Naive thymus-derived CD8-positive, alpha-beta T cell (primary cell): ENCODE measurements around the gene GGT6. TPM values are rescaled to one million over a fixed set of nuclear protein-coding genes. Genes with fewer than 3 reads are reported as not detected.
A peak's percentile ranks its signal among the peaks of the same experiment; 100 is the strongest.

Source experiments
- ATAC-seq, 2 donors: fragments of 150-1000 bp; cut with Tn5 transposase in 1 of 2; sonication (Bioruptor Pico), chemical (Tn5 transposase) in 1 of 2; 1 replicate in 1 of 2; 2 replicates in 1 of 2; pipeline ENCODE4 v1.10.0; 2021; ENCODE audit warnings: mild to moderate bottlenecking in 2 of 2, moderate library complexity in 2 of 2
- POLR2A ChIA-PET: fragments of 350-600 bp; sonication (Branson Sonifier 250); formaldehyde crosslinking; loops from one replicate; lab custom pipeline; 2021; ENCODE audit warnings: antibody characterized with exemption; lab: Charles Lee
- DNase-seq, 10 donors: peaks; one replicate each; pipeline versions ENCODE4 v3.0.0 to v3.0.0-alpha.2; 2020 to 2022
- H3K27ac Mint-ChIP-seq, 10 donors: one replicate each; pipeline ENCODE4 v1.8.0; 2020 to 2022; ENCODE audit warnings: mild to moderate bottlenecking in 10 of 10, mixed read lengths in 10 of 10, moderate library complexity in 4 of 10, inconsistent platforms in 1 of 10
- H3K27me3 Mint-ChIP-seq, 5 donors: one replicate each; pipeline ENCODE4 v1.8.0; 2021 to 2022; ENCODE audit warnings: mixed read lengths in 5 of 5
- H3K36me3 Mint-ChIP-seq, 3 donors: one replicate each; pipeline ENCODE4 v1.8.0; 2020 to 2022; ENCODE audit warnings: mixed read lengths in 3 of 3, mild to moderate bottlenecking in 2 of 3, inconsistent platforms in 1 of 3
- H3K4me1 Mint-ChIP-seq, 4 donors: one replicate each; pipeline ENCODE4 v1.8.0; 2021 to 2022; ENCODE audit warnings: mixed read lengths in 4 of 4
- H3K4me3 Mint-ChIP-seq, 10 donors: one replicate each; pipeline ENCODE4 v1.8.0; 2020 to 2022; ENCODE audit warnings: mild to moderate bottlenecking in 10 of 10, mixed read lengths in 10 of 10, moderate library complexity in 6 of 10, inconsistent platforms in 1 of 10
- H3K9me3 Mint-ChIP-seq, 9 donors: one replicate each; pipeline ENCODE4 v1.8.0; 2020 to 2022; ENCODE audit warnings: mixed read lengths in 9 of 9, mild to moderate bottlenecking in 3 of 9, inconsistent platforms in 1 of 9, moderate library complexity in 1 of 9
- polyA plus RNA-seq, 3 donors: library from polyadenylated mRNA; unstranded; fragments of 300-500 nt; fragmentation: Illumina TruSeq; gene quantifications; one replicate each; pipeline ENCODE4 v1.2.3, GENCODE V29; 2021
- total RNA-seq, 8 experiments: library from RNA in 2 of 8; stranded (reverse) in 2 of 8; gene quantifications; one replicate each; pipeline ENCODE4 v1.2.3 and lab custom pipeline; 2021 to 2026

The GGT6 gene
- total and polyA plus RNA-seq, 5 experiments from 2014 or later: not detected

DNA sequence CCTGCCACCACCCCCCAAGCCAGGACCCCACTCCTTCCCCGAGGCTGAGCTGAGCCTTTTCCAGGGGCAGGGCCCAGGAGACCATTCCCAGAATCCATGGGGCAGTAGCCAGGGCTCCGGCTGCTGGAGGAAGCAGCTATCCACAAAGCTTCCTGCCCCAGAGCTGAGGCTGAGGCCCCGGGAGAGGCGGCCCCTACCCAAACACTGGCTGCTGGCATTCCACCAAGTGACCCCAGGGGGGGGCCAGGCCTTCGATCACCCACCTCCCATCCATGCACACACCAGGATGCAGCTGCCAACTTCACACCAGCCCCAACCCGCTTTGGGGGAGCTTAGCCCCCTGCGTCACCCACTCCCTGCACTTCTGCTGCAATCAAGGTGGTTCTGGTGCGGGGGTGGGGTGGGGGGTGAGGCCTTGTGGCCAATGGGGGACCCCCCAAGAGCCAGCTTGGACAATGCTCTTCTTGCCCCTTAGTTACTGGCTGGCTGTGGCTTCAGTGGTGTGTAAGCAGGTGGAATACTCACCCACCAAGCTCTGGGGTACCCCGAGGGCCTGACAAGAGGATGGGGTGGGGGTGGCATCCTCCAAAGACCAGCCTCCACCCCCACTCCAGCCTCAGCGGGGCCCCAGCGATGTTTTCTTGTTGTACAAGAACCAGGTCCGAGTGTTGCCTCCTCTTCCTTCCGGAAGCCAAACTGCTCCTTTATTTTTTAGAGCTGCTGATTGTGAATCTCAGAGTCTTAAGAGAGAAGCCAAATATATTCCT lies 22.0 kb downstream of the GGT6 start:
- DNase-seq (peak in 1 of 10 donors; percentile 55), ATAC-seq (no peak)
- Mint-ChIP-seq H3K27me3 (peaks cover 0 to under 1% (median 0%) of the 10 kb centered on the region in 5 donors), H3K9me3 (no peaks in the 10 kb centered on the region), H3K4me3 (no peak overlapping the region), H3K4me1 (peaks cover 0 to 8% (median 7%) of the 10 kb centered on the region in 4 donors), H3K36me3 (peaks cover 0 to 32% (median 2%) of the 10 kb centered on the region in 3 donors), H3K27ac (no peak overlapping the region)
- POLR2A ChIA-PET: no interaction called here

DNA sequence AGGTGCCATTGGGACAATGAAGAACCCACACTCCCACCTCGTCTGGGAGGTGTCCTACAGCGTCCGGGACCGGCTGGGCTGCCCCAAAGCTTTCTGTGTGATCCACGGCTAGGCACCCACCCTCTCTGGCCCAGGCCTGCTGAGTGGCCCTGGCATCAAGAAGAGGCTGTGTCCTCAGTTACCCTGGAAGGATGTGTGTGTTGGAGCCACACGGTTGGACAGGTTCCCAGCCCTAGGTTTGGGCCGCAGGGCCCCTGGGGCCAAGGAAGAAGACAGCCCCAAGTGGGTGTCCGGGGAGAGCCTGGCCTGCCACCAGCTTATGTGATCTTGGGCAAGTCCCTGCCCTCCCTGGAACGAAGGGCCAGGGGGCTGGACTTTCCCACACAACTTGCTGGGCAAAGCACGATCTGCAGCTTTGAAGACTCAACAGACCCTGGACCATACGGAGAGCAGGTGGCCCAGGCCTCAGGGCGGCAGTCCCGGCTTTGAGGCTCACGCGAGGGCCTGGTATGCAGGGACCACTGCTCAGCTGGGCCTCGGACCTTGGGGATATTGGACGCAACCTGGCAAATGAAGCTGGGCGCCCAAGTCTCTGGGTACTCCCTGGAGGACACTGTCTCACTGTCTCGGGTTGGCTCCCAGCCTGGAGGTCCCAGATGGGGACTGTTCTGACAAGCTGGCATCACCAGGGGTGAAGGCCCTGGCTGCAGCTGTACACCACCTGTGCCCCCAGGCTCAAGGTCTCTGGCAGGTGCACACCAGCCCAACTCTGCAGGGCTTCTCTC lies 22.7 kb downstream of the GGT6 start:
- POLR2A ChIA-PET: interaction anchor here (0.8 kb wide), 1 partner anchor 18 kb away, joined by 3 read pairs; no protein-coding TSS in a partner anchor
- H3K4me1 Mint-ChIP-seq: peaks cover 0 to 12% (median 11%) of the 10 kb centered on the region in 4 donors
- no peaks in the 10 kb centered on the region for H3K9me3 Mint-ChIP-seq
- ATAC-seq (no peak), DNase-seq (peak in 1 of 10 donors; percentile 56)
- H3K36me3 Mint-ChIP-seq: peaks cover 0 to 28% (median 2%) of the 10 kb centered on the region in 3 donors
- H3K4me3 Mint-ChIP-seq: no peak overlapping the region
- peaks cover 0 to 3% (median 0%) of the 10 kb centered on the region in 5 donors for H3K27me3 Mint-ChIP-seq
- no peak overlapping the region for H3K27ac Mint-ChIP-seq

DNA sequence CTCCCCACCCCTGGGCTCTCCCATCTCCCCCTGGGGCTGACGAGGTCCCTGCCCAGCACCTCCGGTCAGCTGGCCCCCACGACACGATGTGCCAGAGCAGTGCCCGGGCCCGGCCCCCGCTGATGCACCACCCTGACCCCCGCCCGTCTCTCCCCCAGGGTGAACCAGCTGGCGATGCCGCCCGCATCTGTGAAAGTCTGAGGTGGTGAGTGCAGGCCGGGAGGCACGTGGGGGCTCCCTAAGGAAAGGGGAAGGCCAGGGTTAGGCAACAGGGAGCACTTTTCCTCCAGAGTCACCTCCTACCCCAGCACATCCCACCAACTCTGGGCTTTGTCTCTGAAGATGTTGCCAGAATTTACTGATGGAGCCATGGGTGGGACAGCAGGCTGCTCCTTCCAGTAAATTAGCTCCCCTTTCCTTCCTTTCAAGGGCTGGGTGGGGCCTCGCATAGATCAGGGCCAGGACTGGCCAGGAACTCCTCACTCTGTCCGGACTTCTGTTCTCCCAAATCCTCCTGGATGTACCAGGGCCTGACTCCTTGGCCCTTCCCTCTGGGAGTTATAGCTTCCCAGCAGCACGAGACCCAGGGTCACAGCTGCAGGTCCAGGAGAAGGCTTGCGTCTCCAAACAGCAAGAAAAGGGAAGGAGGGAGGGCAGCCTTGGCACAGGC lies 23.5 kb downstream of the GGT6 start:
- Mint-ChIP-seq H3K9me3 (no peaks in the 10 kb centered on the region), H3K27ac (peak overlapping the region in 2 of 10 donors; percentile 5 to 78), H3K36me3 (peaks cover 0 to 21% (median 2%) of the 10 kb centered on the region in 3 donors), H3K4me1 (peaks cover 0 to 14% (median 9%) of the 10 kb centered on the region in 4 donors), H3K27me3 (peaks cover 0 to 8% (median 2%) of the 10 kb centered on the region in 5 donors), H3K4me3 (no peak overlapping the region)
- ATAC-seq (no peak), DNase-seq (no peak)
- POLR2A ChIA-PET: interaction anchor here (0.8 kb wide), 1 partner anchor 19 kb away, joined by 3 read pairs; no protein-coding TSS in a partner anchor

- Mint-ChIP-seq H3K9me3 (no peaks in the 10 kb centered on the region), H3K27me3 (peaks cover 0 to 8% (median 3%) of the 10 kb centered on the region in 5 donors), H3K27ac (no peak overlapping the region), H3K4me1 (peaks cover 0 to 14% (median 9%) of the 10 kb centered on the region in 4 donors), H3K36me3 (peaks cover 0 to 17% (median 2%) of the 10 kb centered on the region in 3 donors), H3K4me3 (no peak overlapping the region)
- POLR2A ChIA-PET: no interaction called here
- ATAC-seq: no peak
- DNase-seq: no peak
Observed at GRCh38 chr17:4536259-4536741, 24.1 kb downstream of the GGT6 start.

DNA sequence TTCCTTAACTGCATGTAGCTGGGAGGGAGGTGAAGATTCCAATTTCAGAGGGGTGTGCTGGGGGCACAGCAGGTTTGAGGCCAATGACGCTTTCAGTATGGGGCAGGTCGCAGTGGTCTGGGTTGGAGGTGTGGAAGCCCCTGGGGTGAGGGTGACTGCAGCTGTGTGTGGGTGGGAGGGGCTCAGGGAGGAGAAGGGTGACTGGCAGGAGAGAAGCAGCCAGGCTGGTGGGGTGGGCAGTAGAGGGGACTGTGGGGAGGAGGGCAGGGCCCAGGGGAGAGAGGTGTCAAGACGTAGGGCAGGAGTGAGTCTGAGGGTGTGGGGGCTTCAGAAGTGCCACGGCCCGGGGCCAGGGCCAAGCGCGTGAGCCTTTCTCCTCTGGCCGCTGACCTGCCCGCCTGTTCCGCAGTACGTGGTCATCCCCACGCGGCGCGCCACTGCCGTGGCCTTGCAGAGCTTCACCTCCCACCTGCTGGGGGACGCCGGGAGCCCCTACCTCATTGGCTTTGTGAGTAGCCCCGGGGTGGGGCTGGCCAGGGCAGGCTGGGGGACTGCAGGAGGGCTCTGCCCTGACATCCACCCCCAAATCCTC lies 24.6 kb downstream of the GGT6 start:
- POLR2A ChIA-PET: interaction anchor here (0.5 to 0.7 kb wide), 2 partner anchors 31 kb away, joined by 3 to 5 read pairs; no protein-coding TSS in a partner anchor
- H3K27ac Mint-ChIP-seq: peak overlapping the region in 1 of 10 donors; percentile 66

GRCh38 chr17:4534928-4535666 lies 25.3 kb downstream of the GGT6 start:
- POLR2A ChIA-PET: interaction anchor here (0.5 to 0.7 kb wide), 2 partner anchors 31 to 32 kb away, joined by 3 to 5 read pairs; no protein-coding TSS in a partner anchor
- no peak for DNase-seq
- Mint-ChIP-seq H3K4me1 (peaks cover 0 to 14% (median 9%) of the 10 kb centered on the region in 4 donors), H3K4me3 (no peak overlapping the region), H3K27me3 (peaks cover 0 to 11% (median 3%) of the 10 kb centered on the region in 5 donors), H3K36me3 (peaks cover 0 to 8% (median 0%) of the 10 kb centered on the region in 3 donors), H3K27ac (peak overlapping the region in 1 of 10 donors; percentile 66), H3K9me3 (no peaks in the 10 kb centered on the region)
- ATAC-seq: no peak

More for the DNA sequence above, 24.6 kb downstream of the GGT6 start:
- Mint-ChIP-seq H3K36me3 (peaks cover 0 to 12% (median 0%) of the 10 kb centered on the region in 3 donors), H3K9me3 (no peaks in the 10 kb centered on the region), H3K4me3 (no peak overlapping the region), H3K27me3 (peaks cover 0 to 8% (median 3%) of the 10 kb centered on the region in 5 donors), H3K4me1 (peaks cover 0 to 14% (median 9%) of the 10 kb centered on the region in 4 donors)
- ATAC-seq (no peak), DNase-seq (no peak)

DNA sequence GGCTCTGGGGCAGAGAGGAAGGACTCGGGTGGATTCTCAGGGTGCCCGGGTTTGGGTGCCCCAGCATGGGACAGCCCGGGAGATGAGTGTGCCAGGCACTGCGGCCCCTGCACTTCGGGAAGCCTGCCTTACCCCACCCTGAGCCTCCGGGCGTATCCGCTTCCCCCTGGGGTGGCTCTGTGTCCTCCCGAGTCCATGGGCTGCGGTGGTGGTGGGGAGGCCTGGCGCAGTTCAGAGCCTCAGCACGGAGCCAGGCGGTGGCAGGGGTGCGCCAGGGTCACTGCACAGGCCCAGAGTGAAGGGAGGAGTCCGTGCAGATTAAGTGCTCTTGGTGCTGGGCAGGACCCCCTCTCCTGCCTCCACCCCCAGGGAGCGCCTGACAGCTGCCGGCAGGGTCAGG lies 25.9 kb downstream of the GGT6 start:
- POLR2A ChIA-PET: no interaction called here
- Mint-ChIP-seq H3K27me3 (peaks cover under 1 to 11% (median 5%) of the 10 kb centered on the region in 5 donors), H3K36me3 (peaks cover 0 to 5% (median 0%) of the 10 kb centered on the region in 3 donors), H3K27ac (no peak overlapping the region), H3K4me3 (no peak overlapping the region), H3K4me1 (peaks cover 0 to 15% (median 10%) of the 10 kb centered on the region in 4 donors), H3K9me3 (no peaks in the 10 kb centered on the region)
- no peak for DNase-seq
- ATAC-seq: no peak

DNA sequence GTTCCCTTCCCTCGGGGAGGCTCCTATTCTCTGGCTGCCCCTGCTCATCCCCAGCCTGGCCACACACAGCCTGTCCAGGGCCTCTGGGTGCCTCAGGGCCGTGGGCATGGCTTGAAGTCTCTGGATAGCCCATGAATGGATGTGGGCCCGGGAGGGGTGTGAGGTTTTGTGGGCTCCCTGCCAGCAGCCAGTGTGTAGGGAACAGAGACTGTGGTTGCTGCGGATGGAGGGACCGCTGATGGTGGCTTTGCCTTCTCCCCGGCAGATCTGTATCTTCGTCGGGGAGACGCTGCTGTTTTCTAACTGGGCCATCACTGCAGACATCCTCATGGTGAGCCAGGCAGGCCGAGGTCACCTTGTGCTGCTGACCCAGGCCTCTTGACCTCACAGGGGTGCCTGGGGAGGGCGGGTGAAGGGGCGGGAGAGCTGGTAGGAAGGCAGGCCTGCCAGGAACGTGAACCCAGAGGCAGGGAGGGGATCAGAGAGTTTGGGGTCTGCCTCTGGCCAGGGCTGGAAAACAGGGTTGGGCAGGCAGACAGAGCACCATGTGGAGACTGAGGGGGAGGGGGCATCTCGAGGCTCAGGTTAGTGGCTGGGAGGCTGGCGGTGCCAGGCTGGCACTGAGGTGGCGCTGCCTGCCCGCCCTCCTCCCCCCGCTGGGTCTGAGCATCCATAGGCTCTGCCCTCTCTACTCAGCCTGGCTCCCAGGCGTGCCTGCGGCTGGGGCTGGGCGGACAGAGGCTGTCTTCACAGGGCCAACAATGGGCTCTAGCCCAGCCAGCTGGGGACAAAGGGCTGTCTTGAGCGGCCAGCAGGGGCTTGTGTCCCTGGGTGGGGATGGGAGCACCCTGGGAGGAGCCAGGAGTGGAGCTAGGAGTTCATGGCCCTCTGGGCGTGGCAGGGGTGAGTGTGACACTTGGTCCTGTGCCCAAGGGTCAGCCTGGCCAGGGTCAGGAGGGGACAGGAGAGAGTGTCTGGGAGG lies 26.6 kb downstream of the GGT6 start:
- ATAC-seq: peak; percentile 41 to 51
- H3K36me3 Mint-ChIP-seq: no peaks in the 10 kb centered on the region
- no peak overlapping the region for H3K4me3 Mint-ChIP-seq
- H3K27ac Mint-ChIP-seq: peak overlapping the region in 1 of 10 donors; percentile 77
- POLR2A ChIA-PET: no interaction called here
- no peak for DNase-seq
- H3K4me1 Mint-ChIP-seq: peaks cover 0 to 16% (median 10%) of the 10 kb centered on the region in 4 donors
- H3K27me3 Mint-ChIP-seq: peaks cover 2 to 12% (median 9%) of the 10 kb centered on the region in 5 donors
- no peaks in the 10 kb centered on the region for H3K9me3 Mint-ChIP-seq

DNA sequence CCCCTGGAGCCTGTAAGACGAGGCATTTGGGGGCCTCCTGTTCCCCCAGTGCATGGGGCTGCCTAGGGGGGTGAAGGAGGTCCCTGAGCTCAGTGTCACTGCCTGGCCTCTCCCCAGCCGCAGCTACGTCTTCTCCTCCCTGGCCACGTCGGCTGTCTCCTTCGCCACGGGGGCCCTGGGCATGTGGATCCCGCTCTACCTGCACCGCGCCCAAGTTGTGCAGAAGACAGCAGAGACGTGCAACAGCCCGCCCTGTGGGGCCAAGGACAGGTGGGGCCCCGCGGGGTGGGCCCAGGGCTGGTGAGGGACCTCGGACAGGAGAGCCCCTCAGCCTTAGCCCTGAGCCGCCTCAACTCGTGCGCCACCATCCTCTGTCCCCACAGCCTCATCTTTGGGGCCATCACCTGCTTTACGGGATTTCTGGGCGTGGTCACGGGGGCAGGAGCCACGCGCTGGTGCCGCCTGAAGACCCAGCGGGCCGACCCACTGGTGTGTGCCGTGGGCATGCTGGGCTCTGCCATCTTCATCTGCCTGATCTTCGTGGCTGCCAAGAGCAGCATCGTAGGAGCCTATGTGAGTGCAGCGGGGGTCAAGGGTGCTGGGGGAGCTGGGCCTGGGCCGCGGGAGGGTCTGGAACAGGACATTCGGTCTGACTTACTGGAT lies 27.4 kb downstream of the GGT6 start:
- Mint-ChIP-seq H3K9me3 (no peaks in the 10 kb centered on the region), H3K27ac (peak overlapping the region in 1 of 10 donors; percentile 77), H3K36me3 (no peaks in the 10 kb centered on the region), H3K4me3 (no peak overlapping the region), H3K4me1 (peaks cover 0 to 16% (median 10%) of the 10 kb centered on the region in 4 donors), H3K27me3 (peaks cover 2 to 12% (median 9%) of the 10 kb centered on the region in 5 donors)
- DNase-seq (no peak), ATAC-seq (no peak)
- POLR2A ChIA-PET: no interaction called here
